ENCODE results near the gene MYL12A. TPM values are rescaled to one million over a fixed set of nuclear protein-coding genes. Genes with fewer than 3 reads are reported as not detected.
A peak's percentile ranks its signal among the peaks of the same experiment; 100 is the strongest.

MYL12A gene
- total RNA-seq, 1 experiment from 2014 or later: 230 TPM

GRCh38 chr18:3261373-3262233 lies 14.0 kb downstream of the MYL12A start, which contains the start of gene MYL12B (continued):
- no peak for TF ChIP-seq AR (CRISPR knock-in tag; IDR thresholded peaks at IDR 0.05)
- TF ChIP-seq TP53 (CRISPR knock-in tag; IDR thresholded peaks at IDR 0.05): no peak
- 0 out of 2 replicates have a peak, but pooled peaks have one; percentile 20 for TF ChIP-seq ZNF232 (CRISPR knock-in tag; IDR thresholded peaks at IDR 0.05)
- no peak for TF ChIP-seq KAT7 (CRISPR knock-in tag; IDR thresholded peaks at IDR 0.05; ENCODE audit: borderline replicate concordance)
- peak; percentile 92; the same call in 1 of the 2 replicates for TF ChIP-seq TEAD1 (CRISPR knock-in tag; IDR thresholded peaks at IDR 0.05)
- TF ChIP-seq FOXK1 (CRISPR knock-in tag; IDR thresholded peaks at IDR 0.05): peak; percentile 58; the same call in 1 of the 2 replicates
- no peak for TF ChIP-seq JAZF1 (CRISPR knock-in tag; IDR thresholded peaks at IDR 0.05)
- TF ChIP-seq, protein P1, sequence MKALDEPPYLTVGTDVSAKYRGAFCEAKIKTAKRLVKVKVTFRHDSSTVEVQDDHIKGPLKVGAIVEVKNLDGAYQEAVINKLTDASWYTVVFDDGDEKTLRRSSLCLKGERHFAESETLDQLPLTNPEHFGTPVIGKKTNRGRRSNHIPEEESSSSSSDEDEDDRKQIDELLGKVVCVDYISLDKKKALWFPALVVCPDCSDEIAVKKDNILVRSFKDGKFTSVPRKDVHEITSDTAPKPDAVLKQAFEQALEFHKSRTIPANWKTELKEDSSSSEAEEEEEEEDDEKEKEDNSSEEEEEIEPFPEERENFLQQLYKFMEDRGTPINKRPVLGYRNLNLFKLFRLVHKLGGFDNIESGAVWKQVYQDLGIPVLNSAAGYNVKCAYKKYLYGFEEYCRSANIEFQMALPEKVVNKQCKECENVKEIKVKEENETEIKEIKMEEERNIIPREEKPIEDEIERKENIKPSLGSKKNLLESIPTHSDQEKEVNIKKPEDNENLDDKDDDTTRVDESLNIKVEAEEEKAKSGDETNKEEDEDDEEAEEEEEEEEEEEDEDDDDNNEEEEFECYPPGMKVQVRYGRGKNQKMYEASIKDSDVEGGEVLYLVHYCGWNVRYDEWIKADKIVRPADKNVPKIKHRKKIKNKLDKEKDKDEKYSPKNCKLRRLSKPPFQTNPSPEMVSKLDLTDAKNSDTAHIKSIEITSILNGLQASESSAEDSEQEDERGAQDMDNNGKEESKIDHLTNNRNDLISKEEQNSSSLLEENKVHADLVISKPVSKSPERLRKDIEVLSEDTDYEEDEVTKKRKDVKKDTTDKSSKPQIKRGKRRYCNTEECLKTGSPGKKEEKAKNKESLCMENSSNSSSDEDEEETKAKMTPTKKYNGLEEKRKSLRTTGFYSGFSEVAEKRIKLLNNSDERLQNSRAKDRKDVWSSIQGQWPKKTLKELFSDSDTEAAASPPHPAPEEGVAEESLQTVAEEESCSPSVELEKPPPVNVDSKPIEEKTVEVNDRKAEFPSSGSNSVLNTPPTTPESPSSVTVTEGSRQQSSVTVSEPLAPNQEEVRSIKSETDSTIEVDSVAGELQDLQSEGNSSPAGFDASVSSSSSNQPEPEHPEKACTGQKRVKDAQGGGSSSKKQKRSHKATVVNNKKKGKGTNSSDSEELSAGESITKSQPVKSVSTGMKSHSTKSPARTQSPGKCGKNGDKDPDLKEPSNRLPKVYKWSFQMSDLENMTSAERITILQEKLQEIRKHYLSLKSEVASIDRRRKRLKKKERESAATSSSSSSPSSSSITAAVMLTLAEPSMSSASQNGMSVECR (CRISPR knock-in tag; IDR thresholded peaks at IDR 0.05; ENCODE audit: borderline replicate concordance): no peak
- no peak for TF ChIP-seq OVOL2 (CRISPR knock-in tag; IDR thresholded peaks at IDR 0.05; ENCODE audit: borderline replicate concordance)
- TF ChIP-seq USF1 (CRISPR knock-in tag; IDR thresholded peaks at IDR 0.05): peak; percentile 16; the same call in 1 of the 2 replicates
- TF ChIP-seq RORB (CRISPR knock-in tag; IDR thresholded peaks at IDR 0.05): no peak
- TF ChIP-seq, protein P2, sequence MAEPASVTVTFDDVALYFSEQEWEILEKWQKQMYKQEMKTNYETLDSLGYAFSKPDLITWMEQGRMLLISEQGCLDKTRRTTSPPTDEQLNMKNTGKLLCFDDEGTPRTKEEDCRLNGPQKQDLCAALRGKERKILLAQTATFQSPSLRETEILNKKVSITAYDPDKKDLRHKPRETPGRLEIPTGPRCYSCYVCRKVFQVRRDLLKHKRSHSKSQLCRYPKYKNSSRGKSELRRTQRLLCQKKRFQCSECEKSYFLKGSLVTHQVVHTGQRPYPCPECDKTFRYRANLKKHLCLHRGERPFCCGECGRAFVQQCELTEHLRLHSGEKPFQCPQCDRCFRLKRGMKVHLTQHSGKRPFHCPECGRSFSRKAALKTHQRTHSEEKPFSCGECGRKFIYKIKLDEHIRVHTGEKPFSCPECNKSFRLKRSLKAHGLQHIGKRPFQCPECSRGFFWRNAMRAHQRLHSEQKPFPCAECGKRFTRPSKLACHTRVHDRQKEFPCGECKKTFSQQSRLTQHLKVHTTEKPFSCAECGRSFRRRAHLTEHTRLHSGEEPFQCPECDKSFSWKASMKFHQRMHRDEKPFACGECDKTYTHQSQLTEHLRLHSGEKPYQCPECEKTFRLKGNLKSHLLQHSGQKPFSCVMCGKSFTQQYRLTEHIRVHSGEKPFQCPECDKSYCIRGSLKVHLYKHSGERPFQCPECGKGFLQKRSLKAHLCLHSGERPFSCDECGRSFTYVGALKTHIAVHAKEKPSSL (CRISPR knock-in tag; conservative IDR thresholded peaks at IDR 0.05): no peak
- TF ChIP-seq PRRX2 (CRISPR knock-in tag; IDR thresholded peaks at IDR 0.05): no peak
- peak; percentile 76; the same call in 1 of the 2 replicates for TF ChIP-seq ETV6 (CRISPR knock-in tag; IDR thresholded peaks at IDR 0.05)
- TF ChIP-seq, protein P3, sequence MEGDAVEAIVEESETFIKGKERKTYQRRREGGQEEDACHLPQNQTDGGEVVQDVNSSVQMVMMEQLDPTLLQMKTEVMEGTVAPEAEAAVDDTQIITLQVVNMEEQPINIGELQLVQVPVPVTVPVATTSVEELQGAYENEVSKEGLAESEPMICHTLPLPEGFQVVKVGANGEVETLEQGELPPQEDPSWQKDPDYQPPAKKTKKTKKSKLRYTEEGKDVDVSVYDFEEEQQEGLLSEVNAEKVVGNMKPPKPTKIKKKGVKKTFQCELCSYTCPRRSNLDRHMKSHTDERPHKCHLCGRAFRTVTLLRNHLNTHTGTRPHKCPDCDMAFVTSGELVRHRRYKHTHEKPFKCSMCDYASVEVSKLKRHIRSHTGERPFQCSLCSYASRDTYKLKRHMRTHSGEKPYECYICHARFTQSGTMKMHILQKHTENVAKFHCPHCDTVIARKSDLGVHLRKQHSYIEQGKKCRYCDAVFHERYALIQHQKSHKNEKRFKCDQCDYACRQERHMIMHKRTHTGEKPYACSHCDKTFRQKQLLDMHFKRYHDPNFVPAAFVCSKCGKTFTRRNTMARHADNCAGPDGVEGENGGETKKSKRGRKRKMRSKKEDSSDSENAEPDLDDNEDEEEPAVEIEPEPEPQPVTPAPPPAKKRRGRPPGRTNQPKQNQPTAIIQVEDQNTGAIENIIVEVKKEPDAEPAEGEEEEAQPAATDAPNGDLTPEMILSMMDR (IDR thresholded peaks at IDR 0.05): no peak
- TF ChIP-seq GRHL2 (CRISPR knock-in tag; IDR thresholded peaks at IDR 0.05; ENCODE audit: insufficient replicate concordance, severe bottlenecking): no peak
- no peak; the same call in 1 of the 2 replicates for TF ChIP-seq E2F1 (CRISPR knock-in tag; IDR thresholded peaks at IDR 0.05)
- no peak for TF ChIP-seq IRF2 (CRISPR knock-in tag; IDR thresholded peaks at IDR 0.05; ENCODE audit: borderline replicate concordance, low read depth)
- TF ChIP-seq ZNF281 (CRISPR knock-in tag; IDR thresholded peaks at IDR 0.05): no peak
